Loucy (cell line): ENCODE measurements around the gene INTS6.

ENCODE experiments used
- H2AFZ ChIP-seq: fragments of 200-600 bp; sonication (generic); 2 replicates; pipeline ENCODE4 v1.6.0; 2016; ENCODE audit warnings: antibody characterized with exemption, mild to moderate bottlenecking, low read length, moderate library complexity
- H3F3A ChIP-seq: fragments of 200-600 bp; 2 replicates; pipeline ENCODE4 v1.6.0; 2016; ENCODE audit warnings: antibody characterized with exemption, low read depth, mild to moderate bottlenecking
- H3K27me3 ChIP-seq: fragments of 200-600 bp; sonication (generic); 2 replicates; pipeline ENCODE4 v1.6.1; 2014; ENCODE audit warnings: low read length, mild to moderate bottlenecking; ENCODE audit not compliant: insufficient read depth, poor library complexity, severe bottlenecking
- H3K36me3 ChIP-seq: fragments of 200-600 bp; sonication (generic); 2 replicates; pipeline ENCODE4 v1.6.1; 2016; ENCODE audit warnings: low read length; ENCODE audit not compliant: insufficient read depth
- H3K4me1 ChIP-seq: fragments of 200-600 bp; sonication (generic); 2 replicates; pipeline ENCODE4 v1.5.1; 2014; ENCODE audit warnings: low read length, mild to moderate bottlenecking; ENCODE audit not compliant: insufficient read depth, poor library complexity, severe bottlenecking
- H3K4me2 ChIP-seq: fragments of 200-600 bp; sonication (generic); 2 replicates; pipeline ENCODE4 v1.6.0; 2014; ENCODE audit warnings: antibody characterized with exemption, low read length, low read depth, mild to moderate bottlenecking; ENCODE audit not compliant: poor library complexity, severe bottlenecking
- H3K4me3 ChIP-seq: fragments of 200-600 bp; sonication (generic); 2 replicates; pipeline ENCODE4 v1.5.1; 2014; ENCODE audit warnings: low read length, mild to moderate bottlenecking, mixed read lengths; ENCODE audit not compliant: poor library complexity, severe bottlenecking
- H3K79me2 ChIP-seq: fragments of 200-600 bp; sonication (generic); 2 replicates; pipeline ENCODE4 v1.6.1; 2014; ENCODE audit warnings: low read length; ENCODE audit not compliant: insufficient read depth
- H3K9ac ChIP-seq: fragments of 200-600 bp; sonication (generic); 2 replicates; pipeline ENCODE4 v1.6.0; 2014; ENCODE audit warnings: mild to moderate bottlenecking, low read depth, low read length, moderate library complexity; ENCODE audit not compliant: poor library complexity, severe bottlenecking
- H3K9me2 ChIP-seq: fragments of 200-600 bp; sonication (generic); replicated peaks from 2 replicates; pipeline ENCODE4 v1.6.1; 2016; ENCODE audit warnings: low read depth, low read length, mixed read lengths
- H3K9me3 ChIP-seq: fragments of 200-600 bp; sonication (generic); 2 replicates; pipeline ENCODE4 v1.6.1; 2014; ENCODE audit warnings: mild to moderate bottlenecking, antibody characterized with exemption, low read length, low read depth; ENCODE audit not compliant: insufficient read depth
- H4K20me1 ChIP-seq: fragments of 200-600 bp; sonication (generic); 2 replicates; pipeline ENCODE4 v1.6.0; 2014; ENCODE audit warnings: antibody characterized with exemption, low read length, mild to moderate bottlenecking; ENCODE audit not compliant: insufficient read depth, poor library complexity, severe bottlenecking
- CTCF ChIP-seq: fragments of 200-600 bp; sonication (generic); conservative IDR thresholded peaks from 2 replicates; pipeline ENCODE4 v1.5.1; 2014; ENCODE audit warnings: mild to moderate bottlenecking, antibody characterized with exemption, low read length
- EZH2phosphoT487 ChIP-seq: fragments of 200-600 bp; IDR thresholded peaks from 2 replicates; pipeline ENCODE4 v1.6.1; 2018; ENCODE audit warnings: antibody characterized with exemption, mild to moderate bottlenecking, moderate library complexity, borderline replicate concordance

INTS6 gene

GRCh38 chr13:51318876-51319275, 134.0 kb downstream of the INTS6 start:
- Histone ChIP-seq H3K9ac (no peak overlapping the region), H2AFZ (no peak overlapping the region), H3K9me3 (no peaks in the 10 kb centered on the region), H3K27me3 (no peaks in the 10 kb centered on the region), H3K4me2 (no peak overlapping the region), H3K4me3 (no peak overlapping the region), H3K36me3 (no peaks in the 10 kb centered on the region), H3K79me2 (no peaks in the 10 kb centered on the region), H3F3A (no peaks in the 10 kb centered on the region), H3K9me2 (no peaks in the 10 kb centered on the region), H4K20me1 (no peaks in the 10 kb centered on the region), H3K4me1 (no peaks in the 10 kb centered on the region)
- no peak for TF ChIP-seq CTCF
- TF ChIP-seq EZH2phosphoT487 = no peak

- Histone ChIP-seq H4K20me1 (no peaks in the 10 kb centered on the region), H3K27me3 (peaks cover 4% of the 10 kb centered on the region), H3F3A (no peaks in the 10 kb centered on the region), H3K4me1 (no peaks in the 10 kb centered on the region), H3K9me3 (no peaks in the 10 kb centered on the region), H3K9ac (no peak overlapping the region), H3K4me2 (no peak overlapping the region), H2AFZ (no peak overlapping the region), H3K9me2 (no peaks in the 10 kb centered on the region), H3K4me3 (no peak overlapping the region), H3K79me2 (no peaks in the 10 kb centered on the region), H3K36me3 (no peaks in the 10 kb centered on the region)
- TF ChIP-seq EZH2phosphoT487 = no peak
- no peak for TF ChIP-seq CTCF
Observed at GRCh38 chr13:51318015-51318414, 134.8 kb downstream of the INTS6 start.

GRCh38 chr13:51317262-51317661, 135.6 kb downstream of the INTS6 start:
- Histone ChIP-seq H3K36me3 (no peaks in the 10 kb centered on the region), H3K4me3 (no peak overlapping the region), H3F3A (no peaks in the 10 kb centered on the region), H3K4me2 (no peak overlapping the region), H3K79me2 (no peaks in the 10 kb centered on the region), H4K20me1 (no peaks in the 10 kb centered on the region), H3K9ac (no peak overlapping the region), H3K9me2 (no peaks in the 10 kb centered on the region), H3K4me1 (no peaks in the 10 kb centered on the region), H3K9me3 (no peaks in the 10 kb centered on the region), H3K27me3 (peaks cover 4% of the 10 kb centered on the region), H2AFZ (no peak overlapping the region)
- TF ChIP-seq CTCF (no peak), EZH2phosphoT487 (no peak)
